Activated naive CD8-positive, alpha-beta T cell treated with anti-CD3 and anti-CD28 coated beads, Interleukin-2, amount 50 U/mL, for 16 hours (primary cell): Measurements from ENCODE around the gene MASP1.
"Not testable (repeated sequence)": the region's sequence is repeated elsewhere in the genome, so short reads cannot be mapped to it uniquely, and the experiment has no call there.

Source experiments
- DNase-seq: peaks from one replicate; pipeline ENCODE4 v3.0.0-alpha.2; 2020; ENCODE audit warnings: low read depth, low spot score

MASP1 gene

DNA sequence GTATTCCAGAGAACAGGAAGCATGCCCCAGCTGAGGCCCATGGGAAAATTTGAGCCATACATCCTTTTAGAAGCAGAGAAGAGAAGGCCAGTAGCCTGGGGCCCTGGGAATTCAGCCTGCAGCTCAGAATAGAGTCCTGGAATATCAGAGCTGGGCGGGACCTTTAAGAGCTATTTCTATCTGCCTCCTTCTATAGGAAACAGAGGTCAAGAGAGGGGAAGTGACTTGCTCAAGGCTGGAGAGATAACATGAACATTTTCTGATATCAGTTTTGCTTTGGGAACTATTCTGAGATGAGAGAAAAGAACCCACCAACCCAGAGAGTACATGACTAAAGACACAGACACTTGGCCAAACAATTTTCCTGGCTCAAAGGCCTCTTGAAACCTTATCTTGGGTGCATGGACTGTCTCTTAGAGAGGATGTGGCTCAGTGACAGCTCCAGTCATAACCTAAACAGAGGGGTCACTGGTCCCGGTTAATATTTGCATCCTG, 26.0 kb downstream of the MASP1 start:
- no peak for DNase-seq

DNA sequence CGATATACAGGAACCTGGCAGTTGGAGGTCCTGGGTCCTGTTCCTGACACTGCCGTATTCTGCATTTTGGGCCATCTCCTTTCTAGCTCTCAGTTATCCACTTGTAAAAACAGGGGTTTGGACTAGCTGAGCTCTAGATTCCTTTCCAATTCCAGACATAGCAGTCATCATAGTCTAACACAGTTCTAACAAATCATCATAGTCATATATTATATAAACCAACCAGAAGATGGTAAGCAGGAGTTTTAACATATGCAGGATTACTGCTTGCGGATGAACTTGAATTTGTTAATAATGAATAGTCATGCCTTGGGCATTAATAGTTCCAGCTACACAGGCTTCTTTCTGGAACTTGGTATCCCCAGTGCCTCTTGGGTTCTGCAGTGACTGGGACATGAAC, 26.6 kb downstream of the MASP1 start:
- DNase-seq, result no peak

DNA sequence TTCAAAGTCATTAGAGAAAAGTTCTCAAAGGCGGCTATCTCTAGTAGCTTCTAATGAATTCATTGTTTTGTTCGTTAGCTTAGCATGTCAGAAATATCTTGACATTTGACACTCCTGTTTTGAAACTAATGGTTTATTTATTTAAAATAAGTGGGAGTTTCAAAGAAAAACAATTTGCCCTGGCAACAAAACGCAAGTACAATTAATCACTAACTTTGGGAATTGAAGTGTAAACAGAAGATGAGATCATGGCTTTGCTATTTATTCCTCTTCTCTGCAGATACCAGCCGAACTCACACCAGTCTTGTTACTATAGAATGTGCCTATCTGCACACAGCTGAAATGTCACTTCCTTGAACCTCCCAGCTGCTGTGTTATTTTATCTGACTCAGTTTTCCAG, 27.5 kb downstream of the MASP1 start:
- no peak for DNase-seq

DNA sequence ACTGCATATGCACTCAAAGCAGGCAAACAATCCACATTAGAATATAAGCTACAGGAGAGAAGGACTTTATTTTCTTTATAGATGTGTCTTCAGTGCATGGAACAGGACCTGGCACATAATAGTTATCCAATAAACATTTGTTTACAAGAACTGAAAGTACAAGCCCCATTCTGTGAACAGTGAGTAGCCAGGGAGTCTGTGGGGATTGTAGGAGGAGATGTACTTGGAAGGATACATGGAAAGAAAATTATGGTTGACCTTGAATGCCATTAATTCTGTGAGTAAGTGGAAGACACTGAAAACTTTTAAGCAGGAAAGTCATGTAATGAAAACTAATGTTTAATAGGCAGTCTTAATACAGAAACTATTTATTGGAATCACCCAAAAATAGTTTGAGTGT, 28.3 kb downstream of the MASP1 start:
- DNase-seq, result no peak

DNA sequence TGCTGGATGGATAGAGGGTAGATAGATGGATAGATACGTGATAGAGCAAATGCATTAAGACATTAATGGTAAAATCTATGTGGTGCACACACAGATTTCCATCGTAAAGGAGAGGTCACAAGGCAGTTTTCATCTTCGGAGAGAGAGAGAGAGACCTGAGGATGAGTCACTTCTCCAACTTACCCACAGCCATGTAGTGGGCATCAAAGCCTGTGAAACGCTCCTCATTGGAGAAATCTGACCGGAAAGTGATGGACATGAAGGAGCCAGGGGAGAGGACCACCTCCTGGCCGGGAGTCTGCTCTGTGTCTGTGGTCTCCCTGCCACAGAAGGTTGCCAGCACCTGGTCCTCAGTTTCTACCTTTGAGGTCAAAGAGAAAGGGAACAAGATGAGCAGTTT, 29.2 kb downstream of the MASP1 start:
- no peak for DNase-seq

DNA sequence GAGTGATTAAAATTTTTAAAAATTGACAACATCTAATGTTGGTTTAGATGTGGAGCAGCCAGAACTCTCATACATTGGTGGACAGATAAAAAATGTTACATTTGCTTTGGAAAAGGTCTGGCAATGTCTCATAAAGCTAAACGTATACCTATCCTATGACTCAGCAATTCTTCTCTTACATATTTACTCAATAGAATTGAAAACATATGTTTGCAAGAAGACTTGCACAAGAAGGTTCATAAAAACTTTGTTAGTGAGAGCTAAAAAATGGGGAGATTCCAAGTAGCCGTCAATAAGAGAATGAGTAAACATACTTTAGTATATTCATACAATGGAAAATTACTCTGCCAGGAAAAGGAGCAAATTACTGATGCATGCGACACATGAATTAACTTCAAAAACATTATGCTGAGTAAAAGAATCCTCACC, 30.0 kb downstream of the MASP1 start:
- DNase-seq, result no peak

DNA sequence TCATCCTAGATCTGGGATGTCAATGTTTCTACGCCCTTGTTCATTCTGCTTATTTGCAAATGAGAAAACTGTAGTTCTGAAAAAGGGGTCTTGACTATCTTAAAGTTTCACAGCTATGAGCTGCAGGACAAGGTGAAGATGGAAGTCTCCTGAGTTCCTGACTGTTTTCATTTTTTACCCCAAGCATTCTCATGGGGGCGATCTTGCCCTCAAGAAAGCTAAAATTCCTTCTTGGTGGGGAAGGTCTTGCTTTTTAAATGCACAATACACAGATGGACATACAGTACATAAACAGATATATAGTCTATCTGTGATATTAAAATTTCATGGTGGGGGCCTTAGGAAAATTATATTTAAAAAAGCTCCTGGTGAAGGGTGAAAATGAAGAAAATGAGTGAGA, 32.4 kb downstream of the MASP1 start:
- DNase-seq, result no peak

DNA sequence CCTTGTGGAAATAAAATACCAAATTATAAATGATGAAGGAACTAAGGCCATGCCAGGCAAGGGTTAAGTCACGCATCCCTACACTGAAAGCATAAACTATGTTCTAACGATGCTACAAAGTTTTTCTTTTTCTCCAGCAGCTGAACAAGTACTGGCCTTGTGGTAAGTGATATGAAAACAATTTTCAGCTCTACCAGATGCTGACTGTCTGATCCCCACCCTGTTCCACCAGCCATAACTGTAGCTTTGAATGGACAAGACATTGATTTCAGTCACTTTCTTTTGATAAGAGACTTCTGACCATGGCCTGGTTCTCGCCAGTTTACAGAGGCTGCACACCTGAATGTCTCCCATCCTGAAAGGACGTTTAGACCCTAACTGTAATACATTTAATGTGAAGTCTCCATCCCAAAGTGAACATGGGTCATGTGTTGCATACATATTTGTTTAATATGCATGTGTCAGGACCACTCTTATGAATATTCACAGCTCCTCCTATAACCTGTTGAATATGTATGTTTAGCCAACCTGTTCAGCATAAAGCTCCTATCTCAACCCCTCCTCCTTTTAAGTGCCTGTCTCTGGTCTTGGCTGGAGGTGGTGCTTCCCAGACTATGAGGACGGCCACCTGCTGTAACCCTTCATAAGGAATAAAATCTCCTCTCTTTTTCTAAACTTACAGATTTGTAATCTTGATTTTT, 33.4 kb downstream of the MASP1 start:
- DNase-seq, result no peak

DNA sequence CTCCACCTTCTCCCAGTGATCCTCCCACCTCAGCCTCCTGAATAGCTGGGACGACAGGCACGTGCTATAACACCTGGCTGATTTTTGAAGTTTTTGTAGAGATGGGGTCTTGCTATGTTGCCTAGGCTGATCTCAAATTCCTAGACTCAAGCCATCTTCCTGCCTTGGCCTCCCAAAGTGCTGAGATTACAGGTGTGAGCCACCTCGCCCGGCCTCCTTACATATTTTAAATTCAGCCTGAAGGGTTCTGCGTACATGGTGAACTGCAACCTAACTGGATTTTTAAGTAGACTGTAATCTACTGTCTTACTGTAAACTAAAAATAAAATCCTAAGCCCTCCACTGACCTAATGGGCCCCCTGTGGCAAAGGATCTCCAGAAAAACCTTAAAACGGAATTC, 34.1 kb downstream of the MASP1 start:
- DNase-seq, result no peak

DNA sequence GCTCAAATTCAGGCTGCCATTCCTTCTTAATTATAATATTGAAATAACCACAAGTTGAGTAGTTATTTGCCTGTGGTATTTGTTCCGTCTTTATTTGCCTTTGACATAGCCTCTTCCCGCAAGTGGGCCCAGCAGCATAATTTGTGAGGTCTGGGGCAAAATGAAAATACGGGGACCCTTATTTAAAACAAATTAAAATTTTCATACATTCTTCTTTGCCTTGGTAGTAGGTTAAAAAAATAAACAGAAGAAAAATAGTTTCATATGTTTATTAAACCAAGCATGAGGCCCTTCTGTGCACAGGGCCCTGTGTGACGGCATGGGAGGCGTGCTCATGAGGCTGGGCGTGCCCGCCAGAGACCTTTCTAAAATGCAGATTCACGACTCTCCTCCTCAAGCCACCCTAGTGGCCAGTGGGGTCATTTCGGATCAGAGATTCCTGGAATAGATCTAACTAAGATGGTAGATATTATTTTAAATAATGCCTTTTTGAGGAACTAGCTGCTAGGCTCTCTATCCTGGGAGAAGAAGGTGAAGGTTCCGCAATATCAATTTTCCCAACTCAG, 35.4 kb downstream of the MASP1 start:
- no peak for DNase-seq

DNA sequence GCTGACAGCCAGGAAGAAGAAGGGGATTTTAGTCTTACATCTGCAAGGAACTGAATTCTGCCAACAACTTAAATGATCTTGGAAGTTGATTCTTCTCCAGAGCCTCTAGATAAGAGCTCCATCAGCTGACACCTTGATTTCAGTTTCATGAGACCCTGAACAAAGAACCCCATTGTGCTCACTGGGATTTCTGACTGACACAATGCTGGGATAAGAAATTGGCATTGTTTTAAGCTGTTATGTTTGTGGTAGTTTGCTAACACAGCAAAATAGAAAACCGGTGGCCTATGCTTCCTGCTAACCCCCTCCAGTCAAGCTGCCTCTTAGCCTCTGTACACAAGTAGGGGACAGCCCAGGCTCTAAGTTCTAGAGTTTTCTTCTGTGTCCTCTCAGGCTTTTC, 36.2 kb downstream of the MASP1 start:
- DNase-seq, result no peak

DNA sequence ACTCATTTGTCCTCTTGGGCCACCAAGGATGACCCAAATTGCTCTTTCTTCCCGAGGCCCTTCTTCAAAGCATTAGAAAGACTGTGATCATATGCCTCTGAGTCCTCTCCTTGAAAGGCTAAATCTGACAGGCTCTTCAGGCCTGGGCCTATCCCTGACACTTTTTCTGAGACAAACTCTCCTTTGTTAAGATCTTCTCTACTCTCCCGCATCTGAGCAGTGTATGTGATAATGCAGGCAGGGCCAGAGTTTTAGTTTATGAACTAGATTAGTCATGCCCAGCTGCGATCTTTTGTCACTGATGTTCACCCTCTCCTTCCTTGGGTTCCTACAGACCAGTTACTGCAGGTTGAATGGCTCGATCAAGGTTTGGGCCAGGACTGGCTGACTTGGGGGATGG, 39.2 kb downstream of the MASP1 start:
- DNase-seq, result no peak

DNA sequence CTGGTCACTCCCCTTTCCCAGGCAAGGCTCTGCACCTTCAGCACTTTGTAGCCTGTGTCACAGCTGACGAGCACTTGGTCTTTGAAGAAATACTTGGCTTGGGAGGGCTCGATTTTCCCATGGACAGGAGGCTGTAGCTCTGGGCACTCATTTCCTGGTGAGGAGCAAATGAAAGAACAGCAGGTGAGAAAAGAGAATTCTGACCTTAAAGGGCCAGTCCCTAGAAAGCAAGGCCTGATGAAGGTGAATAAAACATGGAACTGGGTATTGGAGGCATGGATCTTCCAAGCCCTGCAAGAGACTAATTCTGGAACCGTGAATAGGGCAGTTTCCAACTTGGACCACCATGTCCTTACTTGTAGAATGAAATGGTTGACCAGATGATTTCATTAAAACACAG, 39.9 kb downstream of the MASP1 start:
- no peak for DNase-seq

DNA sequence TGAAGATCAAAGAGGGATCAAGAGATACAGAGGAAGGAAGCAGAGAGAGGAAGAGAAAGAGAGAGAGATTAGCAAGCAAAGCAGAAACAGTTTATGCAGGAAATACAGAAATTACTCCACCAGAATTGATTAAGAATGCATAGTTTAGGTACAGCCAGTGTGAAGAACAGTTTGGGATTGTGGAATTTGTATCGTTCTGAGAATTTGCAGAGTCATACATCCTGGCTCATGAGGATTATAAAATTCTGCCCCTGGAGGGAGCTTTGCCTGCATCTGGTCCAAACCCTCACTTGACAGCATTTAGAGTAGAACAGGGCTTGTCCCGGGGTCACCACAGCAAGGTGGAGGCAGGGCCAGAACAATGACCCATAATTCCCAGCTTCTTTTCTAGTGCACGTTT, 44.1 kb downstream of the MASP1 start:
- no peak for DNase-seq

DNA sequence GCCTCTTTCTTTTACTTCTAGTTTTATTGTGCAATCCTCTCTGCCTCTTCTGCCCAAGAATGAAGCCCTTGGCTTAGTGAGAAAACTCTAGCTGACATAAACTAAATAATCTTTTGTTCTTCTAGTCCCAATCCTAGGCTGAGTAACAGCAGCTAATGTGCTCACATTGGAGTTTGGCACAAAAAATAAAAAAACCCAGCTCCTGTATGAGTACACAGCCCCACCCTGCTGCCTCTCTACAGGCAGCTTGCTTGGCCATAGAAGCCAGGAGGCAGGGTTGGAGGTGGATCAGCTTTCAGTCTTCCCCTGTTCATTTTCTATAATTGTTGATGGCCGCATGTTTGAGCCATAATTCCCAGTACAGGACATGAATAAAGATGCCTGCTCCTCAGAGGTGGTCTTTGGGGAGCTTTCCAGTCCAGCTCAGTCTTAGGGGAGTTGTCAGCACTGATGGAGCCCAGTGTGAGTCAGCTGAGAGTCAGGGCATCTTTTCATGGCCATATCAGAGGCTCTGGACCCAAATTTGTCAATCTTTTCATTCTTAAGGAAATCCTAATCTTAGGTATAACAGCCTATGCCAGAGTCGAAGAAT, 47.5 kb downstream of the MASP1 start:
- DNase-seq, result no peak

DNA sequence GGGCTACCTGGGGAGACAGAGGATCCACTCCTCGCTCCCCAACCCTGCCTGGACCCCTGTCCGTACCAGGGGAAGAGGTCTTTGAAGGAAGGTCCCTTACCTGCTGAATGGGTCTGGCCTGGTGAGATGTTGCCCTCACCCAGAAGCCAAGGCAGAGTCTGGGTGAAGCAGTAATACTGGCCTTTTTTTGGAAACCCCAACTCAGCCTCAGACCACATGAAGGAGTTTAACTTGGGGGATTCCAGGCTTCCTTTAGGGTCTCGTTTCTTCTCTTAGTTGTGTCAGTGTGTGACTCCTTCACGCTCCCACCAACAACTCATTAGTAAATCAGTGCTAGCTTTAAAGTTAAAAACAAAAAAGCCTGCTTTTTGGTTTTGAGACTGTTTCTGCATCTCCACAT, 48.6 kb downstream of the MASP1 start:
- no peak for DNase-seq

DNA sequence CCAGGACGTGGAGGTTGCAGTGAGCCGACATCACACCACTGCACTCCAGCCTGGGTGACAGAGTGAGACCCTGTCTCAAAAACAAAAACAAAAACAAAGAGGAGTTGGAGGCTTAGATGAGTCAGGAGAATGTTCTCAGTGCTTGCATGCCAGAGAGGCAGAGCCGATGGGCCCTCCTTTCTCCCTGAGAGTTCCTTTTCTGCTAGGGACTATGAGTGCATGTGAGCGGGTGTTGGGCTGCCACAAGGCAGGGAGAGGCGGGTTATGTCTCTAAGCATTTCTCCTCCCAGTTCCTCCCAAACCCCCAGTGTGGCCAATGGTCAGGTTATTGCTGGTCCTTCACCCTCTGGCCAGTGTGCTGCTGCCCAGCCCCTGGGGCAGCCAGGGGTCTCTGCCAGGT, 49.1 kb downstream of the MASP1 start:
- DNase-seq, result no peak

DNA sequence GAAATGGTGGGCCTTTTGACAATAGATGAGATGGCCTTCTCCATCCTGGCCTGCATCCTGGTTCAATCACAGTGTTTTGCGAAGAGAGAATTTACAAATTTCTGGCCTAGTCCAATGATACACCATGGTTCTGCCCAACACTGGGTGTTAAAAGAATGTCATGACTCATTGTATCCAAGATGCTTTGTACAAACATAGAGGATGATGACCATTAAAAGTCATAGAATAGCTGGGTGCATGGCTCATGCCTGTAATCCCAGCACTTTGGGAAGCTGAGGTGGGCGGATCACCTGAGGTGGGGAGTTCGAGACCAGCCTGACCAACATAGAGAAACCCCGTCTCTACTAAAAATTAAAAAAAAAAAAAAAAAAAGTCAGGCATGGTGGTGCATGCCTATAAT, 52.7 kb downstream of the MASP1 start:
- DNase-seq, result not testable (repeated sequence)

DNA sequence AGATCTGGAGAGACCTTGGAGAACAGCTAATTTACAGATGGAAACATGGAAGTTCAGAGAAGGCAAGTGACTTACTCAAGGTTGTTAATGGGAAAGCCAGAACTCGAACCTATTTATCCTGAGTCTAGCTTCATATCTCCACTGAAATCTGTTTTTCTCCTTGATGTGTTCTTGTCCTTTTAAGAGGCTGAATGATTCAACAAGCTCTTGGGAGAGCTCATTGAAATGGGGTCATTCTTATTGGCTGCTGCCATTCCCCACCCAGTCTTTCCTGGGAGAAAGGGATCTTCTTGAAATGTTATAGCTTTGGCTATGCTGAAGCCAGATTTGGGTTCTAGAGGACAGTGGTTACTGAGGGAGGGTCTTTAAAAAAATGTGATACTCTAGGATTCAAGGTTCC, 53.3 kb downstream of the MASP1 start:
- DNase-seq, result no peak

DNA sequence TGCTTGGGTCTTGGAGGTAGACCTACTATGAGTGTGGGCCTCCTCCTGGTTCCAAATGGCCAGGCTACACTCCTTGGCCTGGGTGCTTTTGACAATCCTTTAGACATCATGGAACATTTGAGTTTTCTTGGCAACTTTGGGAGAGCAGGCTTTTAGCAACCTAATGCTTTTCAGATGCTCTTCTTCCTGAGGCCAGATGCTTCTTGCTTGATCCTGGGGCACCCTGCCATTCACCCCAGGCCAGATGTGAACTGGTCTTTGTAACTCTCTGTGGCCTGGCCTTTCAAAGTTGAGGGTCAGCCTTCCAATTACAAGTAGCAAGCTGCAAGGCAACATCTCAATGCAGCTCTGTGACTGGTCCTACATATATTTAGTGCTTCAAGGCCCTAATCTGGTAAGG, 53.8 kb downstream of the MASP1 start:
- no peak for DNase-seq

DNA sequence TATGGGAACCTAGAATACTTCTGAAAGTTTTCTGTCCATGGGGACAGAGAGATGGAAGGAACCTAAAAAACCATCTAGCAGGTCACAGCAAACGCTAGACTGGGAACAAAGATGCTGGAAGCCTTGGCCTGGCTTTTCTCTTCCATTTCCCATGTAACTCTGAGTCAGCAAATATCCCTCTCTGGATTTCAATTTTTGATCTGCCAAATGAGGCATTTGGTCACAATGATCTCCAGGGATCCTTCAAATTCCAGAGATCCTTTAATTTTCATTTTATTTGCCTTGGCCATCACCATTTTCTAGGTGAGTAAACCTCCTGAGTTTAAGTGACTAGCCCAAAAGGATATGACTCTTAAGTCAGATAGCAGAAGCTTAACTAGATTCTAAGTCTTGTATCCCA, 54.6 kb downstream of the MASP1 start:
- DNase-seq, result no peak

DNA sequence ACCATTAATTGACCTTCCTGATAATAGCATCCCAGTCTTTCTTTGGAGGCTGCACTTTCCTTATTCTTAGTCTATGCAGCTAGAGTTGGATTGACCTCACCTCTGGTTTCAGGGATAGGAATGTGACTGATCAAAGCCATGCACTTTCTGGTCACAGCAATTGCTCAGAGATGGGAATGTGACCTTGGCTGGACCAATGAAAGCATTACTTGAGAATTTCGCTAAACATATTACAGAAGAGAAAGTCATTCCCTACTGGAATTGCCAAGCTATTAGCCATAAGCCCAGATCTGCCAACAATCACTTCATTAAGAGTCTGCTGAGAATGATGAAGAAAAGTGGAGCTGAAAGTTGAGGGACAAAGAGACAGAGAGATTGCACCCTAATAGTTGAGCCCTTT, 61.5 kb downstream of the MASP1 start:
- DNase-seq, result no peak

DNA sequence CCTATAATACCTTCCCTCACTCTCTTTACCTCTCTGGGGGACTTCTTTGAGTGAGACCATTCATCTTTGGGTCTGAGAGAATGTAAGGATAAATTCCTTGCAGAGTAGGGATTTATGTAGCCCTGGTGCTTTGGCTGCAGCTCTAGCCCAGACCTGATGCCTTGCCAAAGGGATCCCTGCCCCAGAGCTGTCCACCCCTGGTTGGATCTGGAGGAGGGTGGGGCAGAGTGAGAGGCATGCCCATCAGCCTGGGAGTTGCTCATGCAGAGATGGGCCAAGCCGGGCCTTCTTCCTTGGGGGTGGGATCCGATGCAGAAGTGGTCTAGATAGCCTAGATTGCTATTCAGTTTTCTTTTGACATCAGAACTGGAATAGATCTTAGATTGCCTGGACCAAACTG, 62.8 kb downstream of the MASP1 start:
- no peak for DNase-seq
